HUES48 (cell line): ENCODE measurements around the gene ANKRD18A.
"Not testable (repeated sequence)": the region's sequence is repeated elsewhere in the genome, so short reads cannot be mapped to it uniquely, and the experiment has no call there.

ENCODE experiments used
- H3K27ac ChIP-seq: one replicate; pipeline ENCODE4 v1.7.0; 2013; ENCODE audit warnings: low read depth, low read length, inconsistent platforms
- H3K27me3 ChIP-seq: 2 replicates; pipeline ENCODE4 v1.6.1; 2013; ENCODE audit warnings: mild to moderate bottlenecking, low read length; ENCODE audit not compliant: control insufficient read depth, insufficient read depth
- H3K36me3 ChIP-seq: 2 replicates; pipeline ENCODE4 v1.6.1; 2013; ENCODE audit warnings: low read length; ENCODE audit not compliant: control insufficient read depth, insufficient read depth
- H3K4me1 ChIP-seq: 2 replicates; pipeline ENCODE4 v1.6.1; 2013; ENCODE audit warnings: mild to moderate bottlenecking, low read length; ENCODE audit not compliant: control insufficient read depth, insufficient read depth
- H3K4me3 ChIP-seq: 2 replicates; pipeline ENCODE4 v1.5.1; 2013; ENCODE audit warnings: mild to moderate bottlenecking, low read depth, low read length
- H3K9ac ChIP-seq: 2 replicates; pipeline ENCODE4 v1.6.1; 2013; ENCODE audit warnings: mild to moderate bottlenecking, low read depth, low read length, moderate library complexity
- H3K9me3 ChIP-seq: 2 replicates; pipeline ENCODE4 v1.6.1; 2013; ENCODE audit warnings: low read length; ENCODE audit not compliant: control insufficient read depth, insufficient read depth

Gene ANKRD18A

GRCh38 chr9:38566048-38566447 lies 54.3 kb downstream of the ANKRD18A start:
- not testable (repeated sequence) for H3K27ac ChIP-seq, H3K9ac ChIP-seq, H3K4me3 ChIP-seq, H3K36me3 ChIP-seq, H3K27me3 ChIP-seq, H3K4me1 ChIP-seq, H3K9me3 ChIP-seq

- not testable (repeated sequence) for H3K4me1 ChIP-seq
Measured at GRCh38 chr9:38565178-38565577, 55.2 kb downstream of the ANKRD18A start.

GRCh38 chr9:38563911-38564310 lies 56.5 kb downstream of the ANKRD18A start:
- H3K27me3 ChIP-seq, H3K4me3 ChIP-seq, H3K4me1 ChIP-seq, H3K9me3 ChIP-seq, H3K27ac ChIP-seq, H3K36me3 ChIP-seq, H3K9ac ChIP-seq: not testable (repeated sequence)

More at GRCh38 chr9:38565178-38565577, 55.2 kb downstream of the ANKRD18A start:
- H3K27me3 ChIP-seq, H3K9me3 ChIP-seq, H3K27ac ChIP-seq, H3K9ac ChIP-seq, H3K4me3 ChIP-seq, H3K36me3 ChIP-seq: not testable (repeated sequence)

DNA sequence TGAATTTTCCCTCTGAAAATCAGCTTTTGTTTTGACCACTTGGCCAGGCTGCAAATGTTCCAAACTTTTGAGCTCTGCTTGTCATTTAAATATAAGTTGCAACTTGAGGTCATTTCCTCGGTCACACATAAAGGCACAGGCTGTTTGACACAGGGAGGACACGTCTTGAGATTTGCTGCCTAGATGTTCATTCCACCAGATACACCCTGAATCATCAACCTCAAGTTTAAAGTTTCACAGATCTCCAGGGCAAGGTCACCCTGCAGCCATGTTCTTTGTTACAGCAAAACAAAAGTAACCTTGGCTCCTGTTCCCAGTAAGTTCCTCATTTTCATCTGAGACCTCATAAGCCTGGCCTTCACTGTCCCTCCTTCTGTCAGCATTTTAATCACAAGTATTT lies 59.3 kb downstream of the ANKRD18A start:
- not testable (repeated sequence) for H3K27me3 ChIP-seq, H3K36me3 ChIP-seq, H3K9me3 ChIP-seq, H3K4me1 ChIP-seq, H3K27ac ChIP-seq, H3K4me3 ChIP-seq, H3K9ac ChIP-seq

DNA sequence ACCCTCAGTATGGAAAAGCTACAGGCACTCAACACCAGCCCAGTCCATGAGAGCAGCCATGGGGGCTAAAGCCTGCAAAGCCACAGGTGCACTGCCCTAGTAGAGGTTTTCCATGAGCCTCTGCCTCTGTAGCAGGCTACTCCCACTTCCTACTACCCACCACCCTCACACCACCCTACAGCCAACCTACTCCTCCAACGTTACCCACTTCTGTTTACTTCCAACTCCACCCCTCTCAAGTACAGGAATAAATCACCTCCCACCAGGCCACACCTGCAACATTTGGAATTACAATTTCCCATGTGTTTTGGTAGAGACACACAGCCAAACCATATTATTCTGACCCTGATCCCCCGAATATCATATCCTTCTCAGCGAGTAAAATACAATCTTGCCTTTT lies 61.2 kb downstream of the ANKRD18A start:
- H3K4me3 ChIP-seq, H3K27me3 ChIP-seq, H3K9me3 ChIP-seq, H3K36me3 ChIP-seq, H3K9ac ChIP-seq, H3K4me1 ChIP-seq, H3K27ac ChIP-seq: not testable (repeated sequence)

GRCh38 chr9:38557746-38558145 lies 62.6 kb downstream of the ANKRD18A start:
- not testable (repeated sequence) for H3K4me1 ChIP-seq, H3K9me3 ChIP-seq, H3K36me3 ChIP-seq, H3K27me3 ChIP-seq, H3K9ac ChIP-seq, H3K4me3 ChIP-seq, H3K27ac ChIP-seq

DNA sequence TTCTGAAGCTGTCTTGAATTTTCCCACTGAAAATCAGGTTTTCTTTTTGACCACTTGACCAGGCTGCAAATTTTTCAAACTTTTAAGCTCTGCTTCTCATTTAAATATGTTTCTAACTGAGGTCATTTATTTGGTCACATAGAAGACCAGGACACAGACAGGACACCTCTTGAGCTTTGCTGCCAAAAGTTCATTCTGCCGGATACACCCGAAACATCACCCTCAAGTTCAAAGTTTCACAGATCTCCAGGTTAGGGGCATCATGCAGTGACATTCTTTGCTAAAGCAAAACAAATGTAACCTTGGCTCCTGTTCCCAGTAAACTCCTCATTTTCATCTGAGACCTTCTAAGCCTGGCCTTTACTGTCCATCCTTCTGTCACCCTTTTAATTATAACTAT lies 65.4 kb downstream of the ANKRD18A start:
- H3K4me3 ChIP-seq, H3K4me1 ChIP-seq, H3K27ac ChIP-seq, H3K27me3 ChIP-seq, H3K9me3 ChIP-seq, H3K36me3 ChIP-seq, H3K9ac ChIP-seq: not testable (repeated sequence)

- not testable (repeated sequence) for H3K9ac ChIP-seq, H3K27ac ChIP-seq, H3K9me3 ChIP-seq, H3K27me3 ChIP-seq, H3K4me3 ChIP-seq, H3K36me3 ChIP-seq, H3K4me1 ChIP-seq
Measured at GRCh38 chr9:38553019-38553418, 67.4 kb downstream of the ANKRD18A start.

DNA sequence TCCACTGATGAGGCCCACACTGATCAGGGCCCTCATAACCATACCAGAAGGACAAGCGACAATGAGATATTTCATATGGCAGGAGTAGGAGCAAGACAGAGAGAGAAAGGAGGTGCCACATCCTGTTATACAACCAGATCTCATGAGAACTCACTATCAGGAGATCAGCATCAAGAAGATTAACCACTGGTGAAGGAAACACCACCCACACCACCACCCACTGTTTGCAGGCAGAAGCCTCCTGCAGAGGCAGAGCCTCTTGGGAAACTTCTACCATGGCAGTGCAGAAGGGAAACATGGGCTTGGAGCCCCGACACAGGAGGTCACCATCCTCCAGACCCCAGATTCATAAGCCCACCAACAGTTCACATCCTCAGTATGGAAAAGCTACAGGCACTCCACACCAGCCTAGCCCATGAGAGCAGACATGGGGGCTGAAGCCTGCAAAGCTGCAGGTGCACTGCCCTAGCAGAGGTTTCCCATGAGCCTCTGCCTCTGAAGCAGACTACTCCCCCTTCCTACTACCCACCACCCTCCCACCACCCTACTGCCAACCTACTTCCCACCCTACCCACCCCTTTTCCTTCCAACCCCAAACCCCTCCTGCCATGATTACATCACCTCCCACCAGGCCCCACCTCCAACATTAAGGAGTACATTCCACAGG lies 73.8 kb downstream of the ANKRD18A start:
- not testable (repeated sequence) for H3K9ac ChIP-seq, H3K4me3 ChIP-seq, H3K27ac ChIP-seq, H3K27me3 ChIP-seq, H3K36me3 ChIP-seq, H3K9me3 ChIP-seq, H3K4me1 ChIP-seq

- H3K36me3 ChIP-seq, H3K27me3 ChIP-seq, H3K4me3 ChIP-seq, H3K27ac ChIP-seq, H3K9ac ChIP-seq, H3K9me3 ChIP-seq, H3K4me1 ChIP-seq: not testable (repeated sequence)
Measured at GRCh38 chr9:38540535-38540934, 79.9 kb downstream of the ANKRD18A start.

GRCh38 chr9:38529317-38529716 lies 91.1 kb downstream of the ANKRD18A start:
- Histone ChIP-seq H3K27me3 (no peaks in the 10 kb centered on the region), H3K9ac (no peak overlapping the region), H3K9me3 (no peaks in the 10 kb centered on the region), H3K4me3 (no peak overlapping the region), H3K36me3 (no peaks in the 10 kb centered on the region), H3K4me1 (no peaks in the 10 kb centered on the region), H3K27ac (no peak overlapping the region)

GRCh38 chr9:38527503-38527902 lies 92.9 kb downstream of the ANKRD18A start:
- Histone ChIP-seq H3K27ac (no peak overlapping the region), H3K9ac (no peak overlapping the region), H3K36me3 (no peaks in the 10 kb centered on the region), H3K4me3 (no peak overlapping the region), H3K27me3 (no peaks in the 10 kb centered on the region), H3K9me3 (no peaks in the 10 kb centered on the region), H3K4me1 (no peaks in the 10 kb centered on the region)
